Upper lobe of left lung (tissue), 6 donors: ENCODE data around the gene TSEN54. TPM values are rescaled to one million over a fixed set of nuclear protein-coding genes. Genes with fewer than 3 reads are reported as not detected.
A peak's percentile ranks its signal among the peaks of the same experiment; 100 is the strongest.

ENCODE experiments used
- ATAC-seq, 2 donors: fragments of 200-7000 bp; cut with Tn5 transposase; one replicate each; pipeline ENCODE4 v1.9.1; 2022; ENCODE audit warnings: mild to moderate bottlenecking in 2 of 2, moderate library complexity in 2 of 2; ENCODE audit not compliant: low FRiP score in 2 of 2
- DNase-seq, 2 donors: peaks; one replicate each; pipeline ENCODE4 v3.0.0-alpha.2; 2019 to 2020
- H3K27ac ChIP-seq, 4 donors: fragments of 200-600 bp; sonication (generic); one replicate each; pipeline ENCODE4 v1.5.1; 2016 to 2019
- H3K27me3 ChIP-seq, 4 donors: fragments of 200-600 bp; sonication (generic); one replicate each; pipeline ENCODE4 v1.5.1; 2017 to 2019
- H3K36me3 ChIP-seq, 4 donors: fragments of 200-600 bp; sonication (generic); one replicate each; pipeline ENCODE4 v1.5.1; 2016 to 2019
- H3K4me1 ChIP-seq, 4 donors: fragments of 200-600 bp; sonication (generic); one replicate each; pipeline ENCODE4 v1.5.1; 2018 to 2019
- H3K4me3 ChIP-seq, 4 donors: fragments of 200-600 bp; sonication (generic); one replicate each; pipeline ENCODE4 v1.5.1; 2017 to 2019; ENCODE audit warnings: mild to moderate bottlenecking in 2 of 4, moderate library complexity in 1 of 4
- H3K9me3 ChIP-seq, 4 donors: fragments of 200-600 bp; sonication (generic); one replicate each; pipeline ENCODE4 v1.5.1; 2018 to 2019
- CTCF ChIP-seq, 6 experiments: fragments of 450-650 bp in 4 of 6; fragments of 200-600 bp in 2 of 6; sonication (generic) in 2 of 6; IDR thresholded peaks; one replicate each; pipeline ENCODE4 v1.5.1; 2016 to 2019; ENCODE audit warnings: antibody characterized with exemption in 6 of 6
- EP300 ChIP-seq, 4 donors: sonication (generic); formaldehyde crosslinking; IDR thresholded peaks; one replicate each; pipeline ENCODE4 v1.5.1; 2017; ENCODE audit warnings: antibody characterized with exemption in 4 of 4, control low read depth in 2 of 4
- POLR2A ChIP-seq, 4 donors: fragments of 450-650 bp; IDR thresholded peaks; one replicate each; pipeline ENCODE4 v1.5.1; 2016 to 2017; ENCODE audit warnings: antibody characterized with exemption in 4 of 4, mild to moderate bottlenecking in 2 of 4
- POLR2AphosphoS5 ChIP-seq, 2 donors: sonication (generic); formaldehyde crosslinking; IDR thresholded peaks; one replicate each; pipeline ENCODE4 v1.5.1; 2017; ENCODE audit warnings: antibody characterized with exemption in 2 of 2
- WGBS, 2 donors: methylation state at CpG; one replicate each; pipeline ENCODE4 v1.1.5; 2017 to 2018; 5-methylcytosine and 5-hydroxymethylcytosine counted together
- total RNA-seq, 6 donors: library from RNA; depleted of rRNA in 4 of 6; stranded (reverse); fragments of >200 nt in 4 of 6; gene quantifications; one replicate each; pipeline versions ENCODE4 v1.1.0 to v1.2.1, GENCODE V29; 2016 to 2021
- donor health status: DM: no; HTN: no; CAD: no; lungs with moderate emphysema.
- donor health status: DM: no; HTN: yes; CAD: no; lungs with severe emphysema.

The TSEN54 gene
- total RNA-seq, 6 donors from 2014 or later = 19.5 to 125 (median 31.3) TPM

GRCh38 chr17:75549246-75550138 lies 33.2 kb downstream of the TSEN54 start:
- TF ChIP-seq POLR2A (IDR thresholded peaks at IDR 0.05) = peak in 1 of 4 donors; percentile 86
- peak; percentile 22 to 62 for TF ChIP-seq POLR2AphosphoS5 (IDR thresholded peaks at IDR 0.05)
- peak in 1 of 4 donors; percentile 82 for TF ChIP-seq EP300 (IDR thresholded peaks at IDR 0.05)
- TF ChIP-seq CTCF (IDR thresholded peaks at IDR 0.05) = peak in 1 of 6 experiments; percentile 11
- ATAC-seq (peak; percentile 77 to 95), DNase-seq (peak; percentile 88 to 94)
- 49 to 69% methylated on average over 3 to 22 of the region's 22 CpGs for WGBS, 2 donors
- H3K4me1 ChIP-seq = peaks cover 0 to 22% (median 14%) of the 10 kb centered on the region in 4 donors
- no peaks in the 10 kb centered on the region for H3K27me3 ChIP-seq
- H3K9me3 ChIP-seq = no peaks in the 10 kb centered on the region
- peak overlapping the region; percentile 84 to 89 (median 85) for H3K27ac ChIP-seq
- H3K4me3 ChIP-seq = peak overlapping the region in 1 of 4 donors; percentile 12
- H3K36me3 ChIP-seq = no peaks in the 10 kb centered on the region

DNA sequence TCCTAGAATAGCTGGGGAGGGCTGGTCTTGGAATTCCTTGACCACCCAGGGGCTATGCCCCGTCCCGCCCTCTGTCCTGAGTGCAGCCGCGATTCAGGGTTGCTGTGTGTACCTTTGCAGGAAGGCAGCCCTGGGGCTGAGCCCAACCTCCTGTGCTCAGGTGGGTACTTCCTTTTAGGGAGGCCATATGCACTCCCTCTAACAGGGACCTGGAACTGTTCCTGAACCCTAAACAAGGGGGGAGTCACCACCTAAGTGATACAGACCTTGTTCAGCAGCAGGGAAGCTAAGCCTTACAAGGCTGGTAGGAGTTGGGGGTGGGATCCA lies 33.8 kb downstream of the TSEN54 start:
- Histone ChIP-seq H3K27ac (peak overlapping the region; percentile 84 to 89 (median 85)), H3K9me3 (no peaks in the 10 kb centered on the region), H3K27me3 (no peaks in the 10 kb centered on the region), H3K36me3 (no peaks in the 10 kb centered on the region), H3K4me3 (no peak overlapping the region), H3K4me1 (peaks cover 0 to 22% (median 14%) of the 10 kb centered on the region in 4 donors)
- WGBS, 2 donors = 40% methylated on average over 3 of the region's 4 CpGs; no CpG with 5 or more reads in 1 of the 2 donors
- no peak for DNase-seq
- peak; percentile 26 to 64 for ATAC-seq
- TF ChIP-seq EP300 (IDR thresholded peaks at IDR 0.05) (no peak), POLR2AphosphoS5 (IDR thresholded peaks at IDR 0.05) (no peak), POLR2A (IDR thresholded peaks at IDR 0.05) (no peak), CTCF (IDR thresholded peaks at IDR 0.05) (no peak)

DNA sequence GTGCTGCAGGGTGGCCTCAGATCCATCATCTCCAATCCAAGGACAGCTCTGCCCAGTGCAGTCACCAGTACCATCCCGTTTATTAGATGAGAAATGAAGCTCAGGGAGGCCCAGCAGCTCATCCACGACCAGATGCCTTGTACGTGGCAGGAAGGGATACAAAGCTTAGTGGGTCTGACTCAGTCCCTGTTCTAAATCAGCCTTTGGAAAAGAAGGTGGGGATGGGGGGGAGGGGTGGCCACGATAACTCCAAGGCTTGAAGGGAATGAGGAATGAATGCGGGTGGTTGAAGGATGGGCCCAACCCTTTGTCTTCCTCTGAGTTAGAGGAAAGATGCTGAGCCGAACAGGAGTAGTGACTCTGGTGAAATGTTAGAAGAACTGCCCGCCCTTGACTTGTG lies 34.9 kb downstream of the TSEN54 start:
- DNase-seq (no peak), ATAC-seq (no peak)
- no peak overlapping the region for H3K4me3 ChIP-seq
- no peaks in the 10 kb centered on the region for H3K27me3 ChIP-seq
- no peaks in the 10 kb centered on the region for H3K36me3 ChIP-seq
- H3K9me3 ChIP-seq = no peaks in the 10 kb centered on the region
- peaks cover 0 to 22% (median 15%) of the 10 kb centered on the region in 4 donors for H3K4me1 ChIP-seq
- TF ChIP-seq CTCF (IDR thresholded peaks at IDR 0.05) = no peak
- no peak for TF ChIP-seq POLR2A (IDR thresholded peaks at IDR 0.05)
- TF ChIP-seq POLR2AphosphoS5 (IDR thresholded peaks at IDR 0.05) = no peak
- TF ChIP-seq EP300 (IDR thresholded peaks at IDR 0.05) = no peak
- H3K27ac ChIP-seq = peak overlapping the region in 3 of 4 donors; percentile 84 to 89 (median 85)
- 81 to 85% methylated on average over 7 of the region's 7 CpGs for WGBS, 2 donors

- no peaks in the 10 kb centered on the region for H3K36me3 ChIP-seq
- peaks cover 0 to 29% (median 26%) of the 10 kb centered on the region in 4 donors for H3K4me1 ChIP-seq
- ATAC-seq = no peak
- H3K27me3 ChIP-seq = no peaks in the 10 kb centered on the region
- peak overlapping the region in 2 of 4 donors; percentile 47 to 50 for H3K27ac ChIP-seq
- 79 to 80% methylated on average over 12 to 14 of the region's 14 CpGs for WGBS, 2 donors
- H3K9me3 ChIP-seq = no peaks in the 10 kb centered on the region
- no peak overlapping the region for H3K4me3 ChIP-seq
- no peak for DNase-seq
- no peak for TF ChIP-seq CTCF (IDR thresholded peaks at IDR 0.05)
- TF ChIP-seq POLR2A (IDR thresholded peaks at IDR 0.05) = no peak
- no peak for TF ChIP-seq POLR2AphosphoS5 (IDR thresholded peaks at IDR 0.05)
- TF ChIP-seq EP300 (IDR thresholded peaks at IDR 0.05) = no peak
Measured at GRCh38 chr17:75552425-75553294, 36.3 kb downstream of the TSEN54 start.
